HG03280 (cell line): ENCODE data around the gene EYA3.

Experiments used
- ATAC-seq: cut with Tn5 transposase; IDR thresholded peaks from one replicate; pipeline ENCODE4 v1.9.1; 2021; ENCODE audit warnings: mild to moderate bottlenecking, moderate library complexity; ENCODE audit not compliant: unreplicated experiment

Gene EYA3

GRCh38 chr1:28071813-28072212, 16.6 kb downstream of the EYA3 start:
- ATAC-seq = no peak

- ATAC-seq = no peak
These were observed 17.5 kb downstream of the EYA3 start for GRCh38 chr1:28070725-28071593.

GRCh38 chr1:28067523-28068090, 20.8 kb downstream of the EYA3 start:
- no peak for ATAC-seq

DNA sequence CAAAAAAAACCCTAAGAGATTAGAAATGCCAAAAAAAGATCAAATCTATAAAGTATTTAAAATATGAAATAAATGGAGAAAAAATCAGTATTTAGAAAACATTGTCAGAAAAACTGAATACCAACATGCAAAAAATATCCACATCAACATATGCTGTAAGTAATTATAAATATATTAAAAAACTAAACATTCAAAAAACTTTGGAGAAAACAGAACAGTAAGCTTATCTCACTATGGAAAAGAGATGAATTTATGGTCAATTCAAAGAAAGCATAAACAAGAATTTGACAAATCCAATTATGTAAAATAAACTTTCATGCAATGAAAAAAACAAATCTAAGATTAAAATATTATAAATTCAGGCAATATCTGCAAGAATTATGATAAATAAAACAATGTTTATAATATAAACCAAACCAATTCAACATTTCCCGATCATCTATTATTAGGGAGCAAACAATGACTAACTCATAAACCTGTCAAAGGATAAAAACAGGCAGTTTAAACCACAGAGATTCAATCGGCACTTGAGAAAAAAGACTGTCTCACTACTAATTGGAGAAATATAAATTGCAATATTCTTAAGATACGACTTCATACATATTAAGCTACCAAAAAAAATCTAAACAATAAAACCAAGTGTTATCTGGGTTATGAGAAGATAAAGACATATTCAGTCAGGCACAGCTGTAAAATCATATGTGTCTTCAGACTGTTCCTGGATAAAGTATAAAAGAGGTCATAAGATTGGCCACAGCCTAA, 21.8 kb downstream of the EYA3 start:
- ATAC-seq = no peak

DNA sequence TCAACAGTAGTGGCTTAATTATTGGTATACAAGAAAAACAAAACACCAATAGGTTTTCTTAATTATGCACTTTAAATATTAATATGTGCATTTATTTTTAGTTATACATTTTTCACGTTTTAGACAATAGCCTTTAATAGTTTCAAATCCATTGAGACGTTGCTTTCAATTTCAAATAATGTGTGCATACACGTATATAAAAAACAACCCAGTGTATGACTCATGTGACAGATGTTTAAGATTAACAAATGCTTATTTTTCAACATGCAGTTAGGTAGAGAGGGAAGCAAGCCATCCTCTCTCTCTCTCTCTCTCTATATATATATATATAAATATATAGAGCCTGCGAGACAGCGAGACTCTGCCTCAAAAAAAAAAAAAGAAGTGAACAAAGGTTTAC, 24.3 kb downstream of the EYA3 start:
- ATAC-seq = no peak

GRCh38 chr1:28062806-28063205, 25.6 kb downstream of the EYA3 start:
- no peak for ATAC-seq

DNA sequence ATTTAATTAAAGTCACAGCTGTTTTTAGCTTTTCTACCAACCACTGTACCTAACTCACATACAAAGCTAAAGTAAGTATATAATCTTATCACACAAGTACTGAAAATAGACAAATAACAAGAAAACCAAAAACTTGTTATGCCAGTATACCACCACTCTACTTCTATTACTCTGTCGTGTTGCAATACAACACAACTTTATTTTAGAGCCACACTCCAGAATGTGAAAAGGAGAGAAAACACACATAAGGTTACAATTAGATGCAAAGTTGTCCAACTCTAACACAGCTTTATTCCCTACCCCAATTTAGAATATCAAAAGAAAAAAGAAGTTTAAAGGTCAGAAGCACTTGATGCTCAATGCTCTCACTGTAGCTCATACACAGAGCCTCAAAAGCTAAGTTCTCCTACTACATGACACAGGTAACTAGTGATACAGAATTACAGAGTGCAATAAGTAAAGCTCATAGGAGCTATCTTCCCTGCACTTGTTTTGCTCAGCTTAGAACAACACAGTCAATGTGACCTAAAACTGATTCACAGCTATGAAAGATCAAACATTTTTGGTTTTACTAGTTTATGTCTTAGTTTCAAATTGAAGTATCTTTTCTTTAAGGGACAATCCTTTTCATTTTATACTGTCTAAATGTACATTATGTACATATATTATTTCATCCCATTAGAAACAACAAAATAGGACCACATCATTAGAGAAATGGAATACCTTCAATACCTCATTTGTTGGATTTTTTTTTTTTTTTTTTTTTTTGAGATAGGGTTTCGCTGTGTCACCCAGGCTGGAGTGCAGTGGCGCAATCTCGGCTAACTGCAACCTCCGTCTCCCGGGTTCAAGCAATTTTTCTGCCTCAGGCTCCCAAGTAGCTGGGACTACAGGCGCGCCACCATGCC, 29.2 kb downstream of the EYA3 start:
- no peak for ATAC-seq

DNA sequence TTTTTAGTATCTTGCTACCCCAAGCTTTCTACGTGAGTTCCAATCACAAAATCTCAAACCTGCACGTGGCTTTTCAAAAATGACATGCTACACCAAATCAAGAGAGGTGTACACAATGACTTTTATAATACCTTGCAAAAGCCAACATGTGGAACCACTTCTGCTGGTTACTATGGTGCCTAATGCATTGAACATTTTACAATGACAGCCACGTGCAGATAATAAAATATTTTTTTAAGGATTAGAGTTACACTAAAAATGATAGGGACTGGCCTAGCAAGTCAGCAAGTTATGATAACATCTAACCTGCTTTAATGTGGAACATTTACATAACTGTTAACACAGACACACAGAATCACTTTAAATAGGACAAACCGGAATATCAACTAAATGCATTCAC, 30.2 kb downstream of the EYA3 start:
- ATAC-seq = no peak

DNA sequence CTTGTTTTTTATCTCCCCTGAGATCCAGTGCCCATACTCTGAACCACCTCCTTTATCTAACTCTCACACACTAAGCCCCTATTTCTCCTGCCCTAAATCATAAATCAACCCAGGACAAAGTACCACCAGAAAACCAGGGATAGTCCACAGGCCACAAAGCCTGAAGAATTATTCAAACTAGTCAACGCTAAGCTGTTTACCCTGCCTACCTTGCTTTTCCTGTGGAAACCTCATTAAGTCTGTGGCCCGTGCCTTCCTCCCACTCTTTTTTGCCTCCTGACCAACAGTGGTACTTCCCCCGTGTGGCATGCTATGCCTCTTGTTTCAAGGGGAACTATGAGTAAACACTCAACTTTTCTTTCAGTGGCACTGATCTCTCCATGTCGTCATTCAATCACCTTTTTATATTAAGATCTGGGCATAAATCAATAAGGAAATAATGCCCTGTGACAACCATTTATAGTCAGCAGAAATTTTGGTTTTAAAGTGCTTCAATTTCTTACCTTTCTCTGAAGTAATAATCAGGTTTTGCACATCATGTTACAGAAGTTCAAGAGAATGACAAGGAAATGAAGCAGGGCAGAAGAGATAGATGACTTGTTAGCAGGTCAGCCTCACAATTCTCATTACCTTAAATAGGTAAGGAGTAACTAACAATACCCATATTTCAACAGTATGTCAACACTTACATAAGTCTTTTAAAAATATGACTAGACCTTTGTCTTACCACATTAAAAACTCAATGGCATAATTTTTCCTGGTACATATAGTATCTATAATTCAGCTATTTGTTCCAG, 32.1 kb downstream of the EYA3 start:
- no peak for ATAC-seq

- ATAC-seq = no peak
These were observed 37.6 kb downstream of the EYA3 start for GRCh38 chr1:28050776-28051175.

GRCh38 chr1:28046716-28047115, 41.7 kb downstream of the EYA3 start:
- no peak for ATAC-seq

DNA sequence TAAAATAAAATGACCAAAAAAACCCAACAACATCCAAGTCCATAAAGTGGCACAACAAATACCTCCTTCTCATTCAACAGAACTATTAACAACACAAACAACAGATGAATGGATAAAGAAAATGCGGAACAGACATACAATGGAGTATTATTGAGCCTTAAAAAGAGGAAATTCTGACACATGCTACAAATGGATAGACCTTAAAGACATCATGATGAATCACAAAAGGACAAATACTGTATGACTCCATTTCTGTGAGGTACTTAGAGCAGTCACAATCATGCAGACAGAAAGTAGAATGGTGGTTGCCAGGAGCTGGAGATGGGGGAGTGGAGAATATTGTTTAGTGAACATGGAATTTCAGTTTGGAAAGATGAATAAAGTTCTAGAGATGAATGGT, 42.6 kb downstream of the EYA3 start:
- ATAC-seq = no peak

GRCh38 chr1:28044399-28044798, 44.0 kb downstream of the EYA3 start:
- ATAC-seq = no peak

DNA sequence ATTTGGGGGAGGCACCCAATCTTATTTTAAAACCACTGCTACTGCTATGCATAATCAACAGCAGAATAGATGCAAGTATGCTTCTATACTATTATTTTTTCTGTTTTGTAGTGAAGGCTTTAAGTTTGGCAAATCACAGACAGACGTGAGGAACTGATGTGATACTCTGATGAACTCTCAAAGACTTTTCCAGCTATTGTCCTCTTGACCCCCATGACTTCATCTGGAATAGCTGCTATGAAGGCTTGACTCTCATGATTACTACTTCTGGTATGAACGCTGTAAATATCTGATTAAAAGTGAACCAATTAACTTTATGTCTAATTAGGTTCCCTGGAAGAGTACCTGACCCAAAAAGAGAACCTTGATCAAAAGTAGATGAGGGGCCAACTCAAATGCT, 49.1 kb downstream of the EYA3 start:
- no peak for ATAC-seq

DNA sequence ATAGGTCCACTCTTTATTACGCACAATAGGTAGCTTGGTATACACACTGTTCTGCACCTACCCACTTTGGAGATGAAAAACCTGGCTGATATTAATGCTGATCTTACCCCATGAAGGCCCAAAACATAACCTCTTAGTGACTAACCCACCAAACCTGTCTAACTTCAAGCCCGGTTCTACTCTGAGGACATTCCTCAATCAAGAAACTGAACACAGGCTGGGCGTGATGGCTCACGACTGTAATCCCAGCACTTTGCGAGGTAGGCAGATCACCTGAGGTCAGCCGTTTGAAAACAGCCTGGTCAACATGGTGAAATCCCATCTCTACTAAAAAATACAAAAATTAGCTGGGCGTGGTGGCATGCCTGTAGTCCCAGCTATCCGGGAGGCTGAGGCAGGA, 50.5 kb downstream of the EYA3 start:
- no peak for ATAC-seq

DNA sequence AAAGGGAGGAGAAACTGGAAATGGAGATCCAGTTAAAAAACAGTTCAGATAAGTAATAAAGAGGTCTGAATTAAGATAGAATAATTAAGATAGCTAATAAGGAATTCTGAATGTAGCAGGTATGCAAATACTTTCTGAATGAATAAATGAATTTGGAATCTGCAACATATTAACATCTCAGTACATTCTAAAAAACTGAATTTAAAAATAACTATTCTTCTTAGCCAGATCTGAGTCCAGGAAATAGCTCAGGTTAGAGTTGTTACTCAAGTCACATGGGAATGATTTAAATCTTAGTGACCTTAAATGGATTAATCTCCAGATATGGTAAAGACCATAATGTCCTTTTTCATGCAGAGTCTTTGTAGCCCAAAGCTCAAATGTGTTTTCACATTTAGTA, 51.2 kb downstream of the EYA3 start:
- ATAC-seq = no peak

GRCh38 chr1:28036431-28036830, 52.0 kb downstream of the EYA3 start:
- ATAC-seq = no peak

DNA sequence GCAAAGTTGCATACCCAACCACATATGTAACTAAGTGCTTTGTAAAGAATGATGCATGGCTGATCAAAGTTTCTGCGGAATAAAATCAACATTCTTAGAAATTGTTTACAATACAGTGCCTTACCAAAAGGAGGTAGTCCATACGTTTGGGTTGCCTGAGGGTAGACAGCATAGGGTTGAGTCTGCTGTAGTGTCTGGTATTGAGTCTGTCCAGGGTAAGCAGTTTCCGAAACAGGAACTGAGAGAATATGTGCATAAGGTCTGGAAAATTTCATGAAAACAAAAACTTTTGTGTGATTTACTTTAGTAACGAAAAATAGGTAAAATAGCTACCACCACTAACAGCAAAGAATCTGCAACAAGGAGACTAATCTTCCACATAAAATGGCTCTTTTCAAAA, 53.0 kb downstream of the EYA3 start:
- no peak for ATAC-seq

DNA sequence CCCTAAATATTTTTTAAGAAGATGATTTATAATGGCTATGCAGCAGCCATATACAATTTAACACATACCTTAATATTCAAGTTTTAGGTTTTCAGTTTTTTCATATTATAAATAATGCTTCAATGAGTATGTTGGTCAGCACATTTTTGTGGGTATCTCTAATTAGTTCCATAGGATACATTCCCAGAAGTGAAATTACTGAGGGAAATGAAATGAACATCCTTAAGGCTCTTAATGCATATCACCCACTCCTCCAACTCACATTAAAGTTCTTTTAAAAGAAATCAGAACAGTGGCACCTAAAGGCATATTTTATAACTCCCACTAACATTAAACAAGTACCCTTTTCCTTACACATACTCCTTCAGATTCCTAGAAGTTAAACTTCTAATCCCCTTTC, 56.1 kb downstream of the EYA3 start:
- no peak for ATAC-seq

DNA sequence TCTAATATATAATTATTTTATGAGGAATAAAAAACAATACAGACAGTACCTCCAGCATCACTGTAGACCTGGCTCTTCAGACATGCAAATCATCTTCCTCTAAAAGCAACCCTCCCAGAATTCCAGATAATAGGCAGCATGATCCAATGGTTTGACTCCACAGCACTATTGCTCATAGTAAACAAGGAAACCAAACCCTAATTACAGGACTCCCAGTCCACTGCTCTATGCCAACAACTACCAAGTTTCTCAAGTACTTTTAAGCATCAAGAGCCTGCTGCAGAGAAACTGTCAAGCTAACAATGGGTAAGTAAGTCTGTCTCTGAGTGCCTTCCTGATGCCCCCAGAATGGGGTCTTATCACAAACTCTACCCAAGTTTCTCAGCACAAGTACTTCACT, 57.2 kb downstream of the EYA3 start:
- no peak for ATAC-seq
